Measurements from ENCODE around the gene DUSP15. TPM values are rescaled to one million over a fixed set of nuclear protein-coding genes. Genes with fewer than 3 reads are reported as not detected.
A peak's percentile ranks its signal among the peaks of the same experiment; 100 is the strongest.

Gene DUSP15
- total RNA-seq, 1 experiment from 2014 or later, result not detected

GRCh38 chr20:31833130-31833930 is 37.0 kb downstream of the DUSP15 start:
- no peak overlapping the region for H2AFZ ChIP-seq
- no peaks in the 10 kb centered on the region for H3K9me3 ChIP-seq (ENCODE audit: insufficient read depth, low read depth)
- DNase-seq, result peak in 1 of 2 experiments; percentile 67
- CTCF ChIA-PET, result no interaction called here
- POLR2A ChIA-PET (ENCODE audit: unreplicated experiment), result no interaction called here
- H3K9me2 ChIP-seq (ENCODE audit: insufficient read depth), result no peaks in the 10 kb centered on the region
- H3K4me1 ChIP-seq (replicated peaks; ENCODE audit: insufficient read depth), result peaks cover 12% of the 10 kb centered on the region
- no peak overlapping the region for H3K27ac ChIP-seq
- H3K27me3 ChIP-seq (ENCODE audit: insufficient read depth, low read depth), result no peaks in the 10 kb centered on the region
- no peaks in the 10 kb centered on the region for H4K20me1 ChIP-seq (ENCODE audit: insufficient read depth)
- intact Hi-C loops (cut with micrococcal nuclease; ENCODE audit: unreplicated experiment), result loop anchor here (10.0 kb wide), 1 partner anchor 651 kb away; no protein-coding TSS in a partner anchor
- BruUV-seq (replicated peaks), result no TSS peak
- H3K4me2 ChIP-seq, result no peak overlapping the region
- TF ChIP-seq EZH2 (IDR thresholded peaks at IDR 0.05; ENCODE audit: low read depth) (no peak), CTCF (conservative IDR thresholded peaks at IDR 0.05) (peak; percentile 93)
- no peaks in the 10 kb centered on the region for H3K79me2 ChIP-seq (ENCODE audit: low read depth)
- H3K36me3 ChIP-seq (ENCODE audit: low read depth), result no peaks in the 10 kb centered on the region
- no peak overlapping the region for H3K4me3 ChIP-seq
- H3F3A ChIP-seq (ENCODE audit: insufficient read depth, low read depth), result peaks cover 11% of the 10 kb centered on the region; the same call in 1 of the 2 replicates

- peaks cover 6% of the 10 kb centered on the region; the same call in 1 of the 2 replicates for H3F3A ChIP-seq (ENCODE audit: insufficient read depth, low read depth)
- H3K27ac ChIP-seq, result no peak overlapping the region
- no peaks in the 10 kb centered on the region for H3K9me2 ChIP-seq (ENCODE audit: insufficient read depth)
- H3K4me3 ChIP-seq, result no peak overlapping the region
- no peaks in the 10 kb centered on the region for H4K20me1 ChIP-seq (ENCODE audit: insufficient read depth)
- no peak overlapping the region for H3K4me2 ChIP-seq
- no peak for DNase-seq
- no TSS peak for BruUV-seq (replicated peaks)
- intact Hi-C loops (cut with micrococcal nuclease; ENCODE audit: unreplicated experiment), result loop anchor here (10.0 kb wide), 1 partner anchor 653 kb away; no protein-coding TSS in a partner anchor
- no peaks in the 10 kb centered on the region for H3K36me3 ChIP-seq (ENCODE audit: low read depth)
- H2AFZ ChIP-seq, result no peak overlapping the region
- no peaks in the 10 kb centered on the region for H3K79me2 ChIP-seq (ENCODE audit: low read depth)
- H3K27me3 ChIP-seq (ENCODE audit: insufficient read depth, low read depth), result no peaks in the 10 kb centered on the region
- peaks cover 12% of the 10 kb centered on the region for H3K4me1 ChIP-seq (replicated peaks; ENCODE audit: insufficient read depth)
- ChIA-PET CTCF (no interaction called here), POLR2A (ENCODE audit: unreplicated experiment) (no interaction called here)
- no peaks in the 10 kb centered on the region for H3K9me3 ChIP-seq (ENCODE audit: insufficient read depth, low read depth)
- TF ChIP-seq CTCF (conservative IDR thresholded peaks at IDR 0.05) (no peak), EZH2 (IDR thresholded peaks at IDR 0.05; ENCODE audit: low read depth) (no peak)
These were observed 38.5 kb downstream of the DUSP15 start for GRCh38 chr20:31831771-31832306.

GRCh38 chr20:31831211-31831610 is 39.1 kb downstream of the DUSP15 start:
- TF ChIP-seq CTCF (conservative IDR thresholded peaks at IDR 0.05) (no peak), EZH2 (IDR thresholded peaks at IDR 0.05; ENCODE audit: low read depth) (no peak)
- H2AFZ ChIP-seq, result no peak overlapping the region
- ChIA-PET POLR2A (ENCODE audit: unreplicated experiment) (no interaction called here), CTCF (no interaction called here)
- H3K4me2 ChIP-seq, result no peak overlapping the region
- no peaks in the 10 kb centered on the region for H4K20me1 ChIP-seq (ENCODE audit: insufficient read depth)
- no peak overlapping the region for H3K4me3 ChIP-seq
- H3F3A ChIP-seq (ENCODE audit: insufficient read depth, low read depth), result peaks cover 6% of the 10 kb centered on the region; the same call in 1 of the 2 replicates
- BruUV-seq (replicated peaks), result no TSS peak
- H3K9me3 ChIP-seq (ENCODE audit: insufficient read depth, low read depth), result no peaks in the 10 kb centered on the region
- no peaks in the 10 kb centered on the region for H3K36me3 ChIP-seq (ENCODE audit: low read depth)
- intact Hi-C loops (cut with micrococcal nuclease; ENCODE audit: unreplicated experiment), result loop anchor here (10.0 kb wide), 1 partner anchor 654 kb away; no protein-coding TSS in a partner anchor
- H3K27me3 ChIP-seq (ENCODE audit: insufficient read depth, low read depth), result no peaks in the 10 kb centered on the region
- H3K9me2 ChIP-seq (ENCODE audit: insufficient read depth), result no peaks in the 10 kb centered on the region
- H3K79me2 ChIP-seq (ENCODE audit: low read depth), result no peaks in the 10 kb centered on the region
- no peak for DNase-seq
- peaks cover 8% of the 10 kb centered on the region for H3K4me1 ChIP-seq (replicated peaks; ENCODE audit: insufficient read depth)
- no peak overlapping the region for H3K27ac ChIP-seq

Data from PC-9 (cell line).